Calu3 (cell line): ENCODE data around the gene CFAP61. TPM values are rescaled to one million over a fixed set of nuclear protein-coding genes. Genes with fewer than 3 reads are reported as not detected.

Experiments
- BruUV-seq: library from RNA; stranded (reverse); fragments of 400-500 nt; replicated peaks from 2 replicates; lab custom pipeline; 2021; lab: Mats Ljungman, UMichigan
- CTCF ChIA-PET: fragments of 300-600 bp; sonication (Branson Sonifier 250); formaldehyde crosslinking; loops from one replicate; lab custom pipeline; 2022; ENCODE audit warnings: antibody characterized with exemption; lab: Charles Lee
- DNase-seq: peaks from one replicate; pipeline ENCODE4 v3.0.0; 2022
- H3K27ac Mint-ChIP-seq: one replicate; pipeline ENCODE4 v1.8.0; 2022; ENCODE audit warnings: mixed read lengths; ENCODE audit not compliant: unreplicated experiment
- H3K27me3 Mint-ChIP-seq: one replicate; pipeline ENCODE4 v1.8.0; 2022; ENCODE audit warnings: mixed read lengths; ENCODE audit not compliant: unreplicated experiment
- H3K36me3 Mint-ChIP-seq: one replicate; pipeline ENCODE4 v1.8.0; 2022; ENCODE audit warnings: mild to moderate bottlenecking, moderate library complexity, mixed read lengths; ENCODE audit not compliant: insufficient read depth, unreplicated experiment
- H3K4me1 Mint-ChIP-seq: one replicate; pipeline ENCODE4 v1.8.0; 2022; ENCODE audit warnings: mild to moderate bottlenecking, low read depth, mixed read lengths; ENCODE audit not compliant: unreplicated experiment
- H3K4me3 Mint-ChIP-seq: one replicate; pipeline ENCODE4 v1.8.0; 2022; ENCODE audit warnings: mild to moderate bottlenecking, low read depth, moderate library complexity, mixed read lengths; ENCODE audit not compliant: unreplicated experiment
- H3K9me3 Mint-ChIP-seq: one replicate; pipeline ENCODE4 v1.8.0; 2022; ENCODE audit warnings: low read depth, mixed read lengths; ENCODE audit not compliant: unreplicated experiment
- intact Hi-C: fragments of 100-400 bp; cut with micrococcal nuclease; formaldehyde crosslinking; loops from one replicate; pipeline ENCODE4 v1.10.0; 2022; ENCODE audit not compliant: unreplicated experiment
- total RNA-seq: library from RNA; stranded (reverse); gene quantifications from 2 replicates; pipeline ENCODE4 v1.2.3, GENCODE V29; 2022
- TF ChIP-seq, protein P1 (sequence below): fragments of 200-600 bp; IDR thresholded peaks from one replicate; pipeline ENCODE4 v1.8.0; 2022; ENCODE audit warnings: antibody characterized with exemption; ENCODE audit not compliant: unreplicated experiment

CFAP61 gene
- total RNA-seq, 1 experiment from 2014 or later, result not detected

DNA sequence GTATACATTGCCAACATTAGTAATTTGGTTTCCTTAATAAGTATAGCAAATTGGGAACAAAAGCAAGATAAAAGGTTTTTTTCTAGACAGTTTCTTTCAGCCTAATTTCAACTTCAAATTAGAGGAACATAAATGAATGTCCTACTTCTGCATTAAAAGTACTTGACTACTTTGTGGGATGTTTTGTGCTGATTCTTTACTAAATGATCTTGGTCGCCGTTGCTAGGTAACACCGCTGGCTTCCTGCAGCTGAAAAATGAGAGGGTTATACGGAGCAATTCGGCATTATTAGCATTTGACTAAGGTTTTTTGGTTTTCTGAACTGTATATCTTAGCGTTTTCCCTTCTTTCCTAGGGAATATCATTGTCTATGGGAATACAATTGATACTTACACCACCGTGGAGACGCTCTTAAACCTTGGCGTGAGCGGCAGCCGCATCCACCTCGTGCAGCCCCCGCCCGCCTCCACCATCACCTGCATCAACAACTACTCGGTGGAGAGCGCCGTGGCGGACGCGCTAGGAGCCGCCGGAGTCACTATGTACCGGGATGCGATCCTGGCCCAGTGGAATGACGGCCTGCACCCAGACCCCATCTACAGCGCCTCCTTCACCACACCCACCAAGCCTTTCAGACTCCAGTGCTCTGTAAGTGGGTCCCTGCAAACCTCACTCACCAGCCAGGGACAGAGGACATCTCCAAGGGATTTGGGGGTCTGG lies 224.6 kb downstream of the CFAP61 start:
- Mint-ChIP-seq H3K4me3 (no peak overlapping the region), H3K27me3 (peaks cover 4% of the 10 kb centered on the region), H3K4me1 (no peaks in the 10 kb centered on the region), H3K9me3 (no peaks in the 10 kb centered on the region), H3K36me3 (peaks cover 3% of the 10 kb centered on the region), H3K27ac (no peak overlapping the region)
- CTCF ChIA-PET, result no interaction called here
- intact Hi-C loops, result no loop called here
- BruUV-seq, result no TSS peak
- TF ChIP-seq, protein P1, sequence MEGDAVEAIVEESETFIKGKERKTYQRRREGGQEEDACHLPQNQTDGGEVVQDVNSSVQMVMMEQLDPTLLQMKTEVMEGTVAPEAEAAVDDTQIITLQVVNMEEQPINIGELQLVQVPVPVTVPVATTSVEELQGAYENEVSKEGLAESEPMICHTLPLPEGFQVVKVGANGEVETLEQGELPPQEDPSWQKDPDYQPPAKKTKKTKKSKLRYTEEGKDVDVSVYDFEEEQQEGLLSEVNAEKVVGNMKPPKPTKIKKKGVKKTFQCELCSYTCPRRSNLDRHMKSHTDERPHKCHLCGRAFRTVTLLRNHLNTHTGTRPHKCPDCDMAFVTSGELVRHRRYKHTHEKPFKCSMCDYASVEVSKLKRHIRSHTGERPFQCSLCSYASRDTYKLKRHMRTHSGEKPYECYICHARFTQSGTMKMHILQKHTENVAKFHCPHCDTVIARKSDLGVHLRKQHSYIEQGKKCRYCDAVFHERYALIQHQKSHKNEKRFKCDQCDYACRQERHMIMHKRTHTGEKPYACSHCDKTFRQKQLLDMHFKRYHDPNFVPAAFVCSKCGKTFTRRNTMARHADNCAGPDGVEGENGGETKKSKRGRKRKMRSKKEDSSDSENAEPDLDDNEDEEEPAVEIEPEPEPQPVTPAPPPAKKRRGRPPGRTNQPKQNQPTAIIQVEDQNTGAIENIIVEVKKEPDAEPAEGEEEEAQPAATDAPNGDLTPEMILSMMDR, result no peak
- no peak for DNase-seq

DNA sequence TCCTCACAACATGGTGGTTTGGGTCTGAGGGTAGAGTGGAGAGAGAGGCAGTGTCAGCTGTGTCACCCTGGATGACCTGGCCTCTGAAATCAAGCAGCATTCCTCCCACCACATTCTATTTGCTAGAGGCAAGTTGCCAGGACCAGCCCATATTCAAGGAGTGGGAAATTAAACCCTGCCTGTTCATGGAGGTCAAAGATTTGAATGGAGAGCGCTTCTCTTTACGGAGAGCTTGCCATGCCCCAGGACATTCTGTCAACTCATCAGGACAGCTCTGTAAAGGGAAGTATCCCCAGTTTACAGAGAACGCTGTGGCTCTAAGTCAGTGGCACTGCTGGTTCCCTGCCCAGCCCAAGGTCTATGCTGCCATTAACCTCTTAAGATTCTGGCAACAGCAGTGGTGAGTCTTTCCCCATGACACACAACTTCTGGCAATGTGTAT lies 225.6 kb downstream of the CFAP61 start:
- intact Hi-C loops, result no loop called here
- no peaks in the 10 kb centered on the region for H3K36me3 Mint-ChIP-seq

DNA sequence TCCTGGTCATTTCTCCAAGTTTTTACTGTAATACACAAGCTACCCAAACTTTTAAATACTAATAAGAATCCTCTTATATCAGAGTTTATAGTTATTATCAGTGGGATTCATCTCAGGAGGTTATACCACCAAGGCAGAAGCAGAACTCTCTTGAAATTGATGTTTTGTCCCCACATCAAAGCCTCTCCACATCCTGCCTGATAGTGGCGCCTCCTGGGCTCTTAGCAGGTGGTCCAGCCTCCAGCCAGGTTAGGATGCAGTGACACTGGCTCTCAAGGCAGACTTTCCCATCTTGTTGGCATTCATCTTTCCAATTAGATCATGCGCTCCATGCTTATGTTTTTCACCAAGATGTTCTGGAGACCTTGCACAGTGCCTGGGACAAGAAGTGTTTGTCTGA lies 233.7 kb downstream of the CFAP61 start:
- no TSS peak for BruUV-seq
- no peaks in the 10 kb centered on the region for H3K4me1 Mint-ChIP-seq
- H3K36me3 Mint-ChIP-seq, result no peaks in the 10 kb centered on the region
- no peaks in the 10 kb centered on the region for H3K9me3 Mint-ChIP-seq
- no peak for DNase-seq
- intact Hi-C loops, result no loop called here
- H3K27ac Mint-ChIP-seq, result no peak overlapping the region
- TF ChIP-seq, protein P1, result no peak
- H3K4me3 Mint-ChIP-seq, result no peak overlapping the region
- CTCF ChIA-PET, result no interaction called here
- H3K27me3 Mint-ChIP-seq, result peaks cover 33% of the 10 kb centered on the region

More for the DNA sequence above, 225.6 kb downstream of the CFAP61 start:
- Mint-ChIP-seq H3K27me3 (peaks cover 11% of the 10 kb centered on the region), H3K4me1 (no peaks in the 10 kb centered on the region), H3K4me3 (no peak overlapping the region), H3K9me3 (no peaks in the 10 kb centered on the region), H3K27ac (no peak overlapping the region)
- no TSS peak for BruUV-seq
- TF ChIP-seq, protein P1, result no peak
- CTCF ChIA-PET, result no interaction called here
- DNase-seq, result no peak

DNA sequence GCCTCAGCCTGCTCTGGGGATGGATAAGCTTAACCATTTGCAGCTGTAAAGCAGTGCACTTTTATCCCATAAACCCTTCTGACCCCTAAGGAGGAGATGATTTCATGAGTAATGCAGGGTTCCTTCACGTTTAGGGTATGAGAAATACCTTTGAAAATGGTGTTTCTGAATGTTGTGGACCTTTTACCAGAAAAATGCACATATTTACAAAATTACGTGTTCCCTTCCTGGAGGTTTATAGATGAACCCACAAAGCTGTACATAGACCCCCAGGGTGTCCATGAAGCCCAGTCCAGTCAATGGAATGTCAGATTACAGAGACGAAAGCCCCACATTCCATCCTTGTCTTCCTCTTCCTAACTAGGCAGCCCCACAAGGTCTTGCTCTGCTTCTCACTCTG lies 237.0 kb downstream of the CFAP61 start:
- no peaks in the 10 kb centered on the region for H3K4me1 Mint-ChIP-seq
- no peaks in the 10 kb centered on the region for H3K9me3 Mint-ChIP-seq
- H3K27me3 Mint-ChIP-seq, result peaks cover 22% of the 10 kb centered on the region
- DNase-seq, result no peak
- no peaks in the 10 kb centered on the region for H3K36me3 Mint-ChIP-seq
- no peak overlapping the region for H3K27ac Mint-ChIP-seq
- H3K4me3 Mint-ChIP-seq, result no peak overlapping the region
- BruUV-seq, result no TSS peak
- CTCF ChIA-PET, result no interaction called here
- TF ChIP-seq, protein P1, result no peak
- intact Hi-C loops, result no loop called here
